Measurements from ENCODE around the gene MTUS2. TPM values are rescaled to one million over a fixed set of nuclear protein-coding genes. Genes with fewer than 3 reads are reported as not detected.

Gene MTUS2
- total and polyA plus RNA-seq, 2 donors from 2014 or later: 0.06 to 0.22 TPM

DNA sequence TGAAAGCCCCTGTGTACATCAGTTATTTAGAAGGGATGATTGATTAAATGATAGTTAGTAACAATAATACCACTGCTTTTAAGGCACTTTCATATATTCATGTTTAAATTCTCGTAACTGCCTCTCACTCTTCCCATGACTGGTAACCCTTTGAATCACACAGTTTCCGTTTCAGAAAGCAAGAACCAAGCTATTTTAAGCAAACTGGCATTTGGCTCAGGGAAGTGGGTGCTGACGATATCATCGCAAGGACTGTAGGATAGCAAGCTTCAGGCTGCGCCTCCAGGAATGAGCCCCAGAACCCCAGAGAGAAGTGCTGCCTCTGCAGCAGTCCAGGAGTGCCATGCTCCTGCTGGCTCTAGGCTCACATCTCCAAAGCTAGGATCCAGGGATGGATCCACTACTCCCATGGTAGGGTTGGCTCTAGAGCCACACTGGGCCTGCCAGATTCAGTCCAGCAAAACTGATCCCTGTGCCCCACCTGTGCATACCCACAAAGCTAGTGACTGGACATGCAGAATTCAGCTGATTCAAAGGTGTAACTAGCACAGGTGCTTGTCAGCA lies 461.9 kb downstream of the MTUS2 start:
- DNase-seq (no peak), FAIRE-seq (no peak)
- intact Hi-C loops (cut with DNase I): no loop called here
- no peaks in the 10 kb centered on the region for H3K27me3 ChIP-seq (ENCODE audit: control insufficient read depth, insufficient read depth, low read length)
- H3K4me1 ChIP-seq (ENCODE audit: control insufficient read depth in 2 of 3, insufficient read depth in 2 of 3, low read depth in 1 of 3, low read length in 3 of 3): no peaks in the 10 kb centered on the region
- H3K36me3 ChIP-seq (ENCODE audit: control insufficient read depth in 2 of 3, insufficient read depth in 3 of 3, low read length in 3 of 3): no peaks in the 10 kb centered on the region
- H3K9me3 ChIP-seq (ENCODE audit: control insufficient read depth in 2 of 3, insufficient read depth in 1 of 3, low read length in 3 of 3): no peaks in the 10 kb centered on the region
- TF ChIP-seq, protein P1, sequence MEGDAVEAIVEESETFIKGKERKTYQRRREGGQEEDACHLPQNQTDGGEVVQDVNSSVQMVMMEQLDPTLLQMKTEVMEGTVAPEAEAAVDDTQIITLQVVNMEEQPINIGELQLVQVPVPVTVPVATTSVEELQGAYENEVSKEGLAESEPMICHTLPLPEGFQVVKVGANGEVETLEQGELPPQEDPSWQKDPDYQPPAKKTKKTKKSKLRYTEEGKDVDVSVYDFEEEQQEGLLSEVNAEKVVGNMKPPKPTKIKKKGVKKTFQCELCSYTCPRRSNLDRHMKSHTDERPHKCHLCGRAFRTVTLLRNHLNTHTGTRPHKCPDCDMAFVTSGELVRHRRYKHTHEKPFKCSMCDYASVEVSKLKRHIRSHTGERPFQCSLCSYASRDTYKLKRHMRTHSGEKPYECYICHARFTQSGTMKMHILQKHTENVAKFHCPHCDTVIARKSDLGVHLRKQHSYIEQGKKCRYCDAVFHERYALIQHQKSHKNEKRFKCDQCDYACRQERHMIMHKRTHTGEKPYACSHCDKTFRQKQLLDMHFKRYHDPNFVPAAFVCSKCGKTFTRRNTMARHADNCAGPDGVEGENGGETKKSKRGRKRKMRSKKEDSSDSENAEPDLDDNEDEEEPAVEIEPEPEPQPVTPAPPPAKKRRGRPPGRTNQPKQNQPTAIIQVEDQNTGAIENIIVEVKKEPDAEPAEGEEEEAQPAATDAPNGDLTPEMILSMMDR (IDR thresholded peaks at IDR 0.05; ENCODE audit: borderline replicate concordance, extremely low read depth, insufficient read depth): no peak
- no peak overlapping the region for H3K4me3 ChIP-seq (ENCODE audit: low read length in 3 of 3)
- no peak overlapping the region for H3K27ac ChIP-seq (ENCODE audit: low read depth in 2 of 2, low read length in 2 of 2)
- no peak overlapping the region for H3K9ac ChIP-seq (ENCODE audit: low read length in 3 of 3)

DNA sequence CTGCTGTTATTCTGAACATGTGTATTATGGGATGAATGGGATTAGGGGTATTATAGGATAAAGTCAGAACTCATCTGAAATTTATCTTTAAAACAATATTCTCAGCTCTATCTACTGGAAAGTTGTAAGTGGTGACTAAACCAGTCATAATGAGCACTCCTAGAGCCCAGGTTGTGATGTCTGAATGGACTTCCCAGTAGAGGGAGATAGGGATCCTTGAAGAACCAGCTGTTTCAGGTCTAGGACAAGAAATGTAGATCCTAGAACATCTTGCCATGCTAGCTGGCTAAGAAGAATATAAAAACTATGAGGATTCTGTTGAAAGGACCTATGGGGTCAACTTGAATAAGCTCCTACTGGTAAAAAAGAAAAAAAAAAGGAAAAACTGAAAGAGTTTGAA lies 464.6 kb downstream of the MTUS2 start:
- no peaks in the 10 kb centered on the region for H3K27me3 ChIP-seq (ENCODE audit: control insufficient read depth, insufficient read depth, low read length)
- intact Hi-C loops (cut with DNase I): no loop called here
- no peaks in the 10 kb centered on the region for H3K4me1 ChIP-seq (ENCODE audit: control insufficient read depth in 2 of 3, insufficient read depth in 2 of 3, low read depth in 1 of 3, low read length in 3 of 3)
- no peak for FAIRE-seq
- H3K9ac ChIP-seq (ENCODE audit: low read length in 3 of 3): no peak overlapping the region
- TF ChIP-seq, protein P1 (IDR thresholded peaks at IDR 0.05; ENCODE audit: borderline replicate concordance, extremely low read depth, insufficient read depth): no peak
- H3K4me3 ChIP-seq (ENCODE audit: low read length in 3 of 3): no peak overlapping the region
- no peak for DNase-seq
- H3K9me3 ChIP-seq (ENCODE audit: control insufficient read depth in 2 of 3, insufficient read depth in 1 of 3, low read length in 3 of 3): no peaks in the 10 kb centered on the region
- H3K27ac ChIP-seq (ENCODE audit: low read depth in 2 of 2, low read length in 2 of 2): no peak overlapping the region
- H3K36me3 ChIP-seq (ENCODE audit: control insufficient read depth in 2 of 3, insufficient read depth in 3 of 3, low read length in 3 of 3): no peaks in the 10 kb centered on the region

DNA sequence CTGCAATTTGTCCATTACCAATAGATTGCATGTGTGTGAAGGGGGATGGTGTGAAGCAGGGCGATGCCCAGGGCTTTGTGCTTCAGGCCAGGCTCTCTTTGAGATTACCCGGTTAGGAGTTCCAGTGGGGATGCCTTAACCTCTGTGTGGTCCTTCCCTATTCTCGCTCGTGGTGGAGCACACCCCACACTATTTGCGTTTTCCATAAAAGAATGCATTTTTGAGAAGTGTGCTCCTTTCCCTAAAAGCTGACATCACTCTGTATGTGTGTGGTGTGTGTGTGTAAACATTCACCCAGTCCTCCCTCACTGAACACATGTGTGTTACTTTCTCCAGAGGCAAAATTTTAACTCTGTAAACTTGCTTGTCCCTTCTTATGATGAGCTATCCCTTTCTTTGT lies 467.1 kb downstream of the MTUS2 start:
- intact Hi-C loops (cut with DNase I): no loop called here
- no peaks in the 10 kb centered on the region for H3K36me3 ChIP-seq (ENCODE audit: control insufficient read depth in 2 of 3, insufficient read depth in 3 of 3, low read length in 3 of 3)
- TF ChIP-seq, protein P1 (IDR thresholded peaks at IDR 0.05; ENCODE audit: borderline replicate concordance, extremely low read depth, insufficient read depth): no peak
- DNase-seq (no peak), FAIRE-seq (no peak)
- H3K27me3 ChIP-seq (ENCODE audit: control insufficient read depth, insufficient read depth, low read length): no peaks in the 10 kb centered on the region
- no peaks in the 10 kb centered on the region for H3K4me1 ChIP-seq (ENCODE audit: control insufficient read depth in 2 of 3, insufficient read depth in 2 of 3, low read depth in 1 of 3, low read length in 3 of 3)
- no peaks in the 10 kb centered on the region for H3K9me3 ChIP-seq (ENCODE audit: control insufficient read depth in 2 of 3, insufficient read depth in 1 of 3, low read length in 3 of 3)
- no peak overlapping the region for H3K4me3 ChIP-seq (ENCODE audit: low read length in 3 of 3)
- H3K27ac ChIP-seq (ENCODE audit: low read depth in 2 of 2, low read length in 2 of 2): no peak overlapping the region
- H3K9ac ChIP-seq (ENCODE audit: low read length in 3 of 3): no peak overlapping the region

DNA sequence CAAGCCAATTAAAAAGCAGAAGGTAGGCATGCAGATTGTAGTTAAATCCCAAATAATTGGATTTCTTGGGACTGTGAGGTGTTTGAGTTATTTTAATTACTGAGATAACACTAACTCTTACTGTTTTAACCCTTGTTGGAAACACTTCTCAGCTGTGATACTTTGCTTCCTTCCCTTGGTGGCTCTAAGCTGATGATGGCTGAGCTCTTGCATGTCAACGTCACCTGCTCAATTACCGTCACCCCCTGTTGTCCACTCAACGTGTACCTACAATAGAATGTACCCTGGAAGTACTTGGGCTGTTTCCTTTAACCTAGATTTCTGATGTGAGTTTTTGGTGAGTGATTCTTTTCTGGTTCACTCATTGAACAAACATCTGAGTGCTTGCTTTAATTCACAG lies 471.9 kb downstream of the MTUS2 start:
- FAIRE-seq: no peak
- Histone ChIP-seq H3K4me3 (ENCODE audit: low read length in 3 of 3) (no peak overlapping the region), H3K27me3 (ENCODE audit: control insufficient read depth, insufficient read depth, low read length) (no peaks in the 10 kb centered on the region), H3K36me3 (ENCODE audit: control insufficient read depth in 2 of 3, insufficient read depth in 3 of 3, low read length in 3 of 3) (no peaks in the 10 kb centered on the region), H3K9me3 (ENCODE audit: control insufficient read depth in 2 of 3, insufficient read depth in 1 of 3, low read length in 3 of 3) (peaks cover 0 to 3% (median 0%) of the 10 kb centered on the region in 3 donors), H3K27ac (ENCODE audit: low read depth in 2 of 2, low read length in 2 of 2) (no peak overlapping the region), H3K9ac (ENCODE audit: low read length in 3 of 3) (no peak overlapping the region), H3K4me1 (ENCODE audit: control insufficient read depth in 2 of 3, insufficient read depth in 2 of 3, low read depth in 1 of 3, low read length in 3 of 3) (no peaks in the 10 kb centered on the region)
- no peak for DNase-seq
- intact Hi-C loops (cut with DNase I): no loop called here
- TF ChIP-seq, protein P1 (IDR thresholded peaks at IDR 0.05; ENCODE audit: borderline replicate concordance, extremely low read depth, insufficient read depth): no peak

All from kidney (tissue), 14 donors.